ES-I3 (cell line): ENCODE data around the gene ZC3H7A.

Experiments used
- H3K36me3 ChIP-seq: 2 replicates; pipeline ENCODE4 v1.6.1; 2013; ENCODE audit warnings: mild to moderate bottlenecking, low read length, control low read depth, moderate library complexity; ENCODE audit not compliant: insufficient read depth
- H3K4me1 ChIP-seq: 2 replicates; pipeline ENCODE4 v1.6.1; 2013; ENCODE audit warnings: mild to moderate bottlenecking, control low read depth, low read length; ENCODE audit not compliant: insufficient read depth
- H3K9ac ChIP-seq: 2 replicates; pipeline ENCODE4 v1.6.1; 2013; ENCODE audit warnings: low read depth, mild to moderate bottlenecking, low read length, moderate library complexity
- H3K9me3 ChIP-seq: 2 replicates; pipeline ENCODE4 v1.6.1; 2013; ENCODE audit warnings: mild to moderate bottlenecking, low read length, moderate library complexity; ENCODE audit not compliant: control insufficient read depth, insufficient read depth

The ZC3H7A gene

GRCh38 chr16:11743308-11744074, 53.6 kb downstream of the ZC3H7A start:
- H3K4me1 ChIP-seq = peaks cover 4% of the 10 kb centered on the region; the same call in 1 of the 2 replicates
- no peaks in the 10 kb centered on the region for H3K36me3 ChIP-seq
- no peaks in the 10 kb centered on the region for H3K9me3 ChIP-seq
- peak overlapping the region; percentile 94 for H3K9ac ChIP-seq

- Histone ChIP-seq H3K4me1 (peaks cover 4% of the 10 kb centered on the region; the same call in 1 of the 2 replicates), H3K9me3 (no peaks in the 10 kb centered on the region), H3K36me3 (no peaks in the 10 kb centered on the region), H3K9ac (peak within 1 kb of the TSS; percentile 94)
These were observed 54.3 kb downstream of the ZC3H7A start, which contains the start of gene TXNDC11 for GRCh38 chr16:11742536-11743307. TSS of gene TXNDC11 (minus strand) at chr16:11742857. CDS start at chr16:11742730, 127 bp downstream.

GRCh38 chr16:11742093-11742535, 54.9 kb downstream of the ZC3H7A start:
- Histone ChIP-seq H3K36me3 (no peaks in the 10 kb centered on the region), H3K9ac (peak overlapping the region; percentile 94), H3K9me3 (no peaks in the 10 kb centered on the region), H3K4me1 (peaks cover 4% of the 10 kb centered on the region; the same call in 1 of the 2 replicates)

- no peak overlapping the region; the same call in 1 of the 2 replicates for H3K9ac ChIP-seq
These were observed 56.5 kb downstream of the ZC3H7A start for GRCh38 chr16:11740567-11740966.

GRCh38 chr16:11738742-11739544, 58.1 kb downstream of the ZC3H7A start:
- Histone ChIP-seq H3K36me3 (peaks cover 4% of the 10 kb centered on the region; the same call in 1 of the 2 replicates), H3K9ac (no peak overlapping the region), H3K4me1 (peaks cover 4% of the 10 kb centered on the region; the same call in 1 of the 2 replicates), H3K9me3 (no peaks in the 10 kb centered on the region)

More at GRCh38 chr16:11740567-11740966, 56.5 kb downstream of the ZC3H7A start:
- H3K36me3 ChIP-seq = peaks cover 2% of the 10 kb centered on the region; the same call in 1 of the 2 replicates
- no peaks in the 10 kb centered on the region for H3K9me3 ChIP-seq
- H3K4me1 ChIP-seq = peaks cover 4% of the 10 kb centered on the region; the same call in 1 of the 2 replicates

GRCh38 chr16:11737713-11738112, 59.3 kb downstream of the ZC3H7A start:
- Histone ChIP-seq H3K4me1 (peaks cover 4% of the 10 kb centered on the region; the same call in 1 of the 2 replicates), H3K9ac (no peak overlapping the region), H3K36me3 (peaks cover 7% of the 10 kb centered on the region; the same call in 1 of the 2 replicates)

GRCh38 chr16:11736903-11737302, 60.2 kb downstream of the ZC3H7A start:
- H3K36me3 ChIP-seq = peaks cover 9% of the 10 kb centered on the region; the same call in 1 of the 2 replicates

More at GRCh38 chr16:11737713-11738112, 59.3 kb downstream of the ZC3H7A start:
- no peaks in the 10 kb centered on the region for H3K9me3 ChIP-seq

GRCh38 chr16:11735787-11736186, 61.3 kb downstream of the ZC3H7A start:
- Histone ChIP-seq H3K9me3 (no peaks in the 10 kb centered on the region), H3K4me1 (peaks cover under 1% of the 10 kb centered on the region; the same call in 1 of the 2 replicates), H3K9ac (no peak overlapping the region), H3K36me3 (peaks cover 10% of the 10 kb centered on the region; the same call in 1 of the 2 replicates)

More at GRCh38 chr16:11736903-11737302, 60.2 kb downstream of the ZC3H7A start:
- Histone ChIP-seq H3K9ac (no peak overlapping the region), H3K4me1 (peaks cover 4% of the 10 kb centered on the region; the same call in 1 of the 2 replicates), H3K9me3 (no peaks in the 10 kb centered on the region)

- Histone ChIP-seq H3K36me3 (peaks cover 10% of the 10 kb centered on the region; the same call in 1 of the 2 replicates), H3K4me1 (no peaks in the 10 kb centered on the region; the same call in 1 of the 2 replicates), H3K9ac (no peak overlapping the region), H3K9me3 (no peaks in the 10 kb centered on the region)
These were observed 62.4 kb downstream of the ZC3H7A start for GRCh38 chr16:11734653-11735043.

GRCh38 chr16:11734025-11734652, 62.9 kb downstream of the ZC3H7A start:
- Histone ChIP-seq H3K4me1 (no peaks in the 10 kb centered on the region; the same call in 1 of the 2 replicates), H3K9ac (no peak overlapping the region)

GRCh38 chr16:11731222-11731621, 65.8 kb downstream of the ZC3H7A start:
- Histone ChIP-seq H3K9ac (no peak overlapping the region), H3K4me1 (no peaks in the 10 kb centered on the region), H3K9me3 (no peaks in the 10 kb centered on the region), H3K36me3 (peaks cover 10% of the 10 kb centered on the region)

More at GRCh38 chr16:11734025-11734652, 62.9 kb downstream of the ZC3H7A start:
- Histone ChIP-seq H3K9me3 (no peaks in the 10 kb centered on the region), H3K36me3 (peaks cover 10% of the 10 kb centered on the region; the same call in 1 of the 2 replicates)

GRCh38 chr16:11729787-11730186, 67.3 kb downstream of the ZC3H7A start:
- no peak overlapping the region for H3K9ac ChIP-seq
- no peaks in the 10 kb centered on the region for H3K9me3 ChIP-seq
- H3K4me1 ChIP-seq = no peaks in the 10 kb centered on the region
- peaks cover 6% of the 10 kb centered on the region for H3K36me3 ChIP-seq
